Measurements from ENCODE around the gene SMG7. TPM values are rescaled to one million over a fixed set of nuclear protein-coding genes. Genes with fewer than 3 reads are reported as not detected.

Gene SMG7
- polyA plus RNA-seq, 1 experiment, result 35.1 TPM

- DNase-seq (ENCODE audit: low read depth, low spot score), result no peak
- no peaks in the 10 kb centered on the region for H3K27me3 ChIP-seq (ENCODE audit: control insufficient read depth, insufficient read depth, low read length)
- no peak overlapping the region for H3K27ac ChIP-seq (ENCODE audit: low read depth, low read length)
- H3K4me3 ChIP-seq (ENCODE audit: low read depth, low read length), result no peak overlapping the region
- ChIA-PET POLR2A (no interaction called here), CTCF (interaction anchor here (0.7 kb wide), 1 partner anchor 201 kb away, joined by 4 read pairs; no protein-coding TSS in a partner anchor)
- no peaks in the 10 kb centered on the region for H3K9me3 ChIP-seq (ENCODE audit: control insufficient read depth, insufficient read depth, low read length)
- no peak for TF ChIP-seq CTCF (IDR thresholded peaks at IDR 0.05; ENCODE audit: low read depth, low read length)
Observed at GRCh38 chr1:183477986-183478781, 5.9 kb downstream of the SMG7 start.

DNA sequence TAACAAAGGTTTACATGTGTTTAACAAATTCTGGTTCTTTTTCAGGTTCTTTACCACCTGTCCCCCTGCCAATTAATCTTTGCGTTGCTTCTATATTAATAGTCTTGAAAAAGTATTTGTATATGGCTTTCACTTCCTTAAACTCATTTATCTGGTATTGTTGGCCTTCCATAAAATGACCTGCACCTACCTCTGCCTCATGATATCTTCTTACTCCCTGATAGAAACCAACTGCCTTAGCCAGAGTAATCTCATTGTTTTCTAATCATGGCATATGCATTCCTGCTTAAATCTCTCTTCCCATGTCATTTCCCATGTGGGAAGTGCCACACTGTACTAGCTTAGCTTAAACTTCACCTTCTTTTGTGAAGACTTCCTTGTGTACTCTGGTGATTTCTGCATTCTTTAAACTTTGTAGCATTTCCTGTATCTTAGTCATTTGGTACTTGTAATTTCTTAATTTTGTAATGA is 8.7 kb downstream of the SMG7 start:
- POLR2A ChIA-PET, result no interaction called here
- CTCF ChIA-PET, result no interaction called here
- Histone ChIP-seq H3K27ac (ENCODE audit: low read depth, low read length) (no peak overlapping the region), H3K9me3 (ENCODE audit: control insufficient read depth, insufficient read depth, low read length) (no peaks in the 10 kb centered on the region), H3K4me3 (ENCODE audit: low read depth, low read length) (no peak overlapping the region), H3K27me3 (ENCODE audit: control insufficient read depth, insufficient read depth, low read length) (no peaks in the 10 kb centered on the region)
- TF ChIP-seq CTCF (IDR thresholded peaks at IDR 0.05; ENCODE audit: low read depth, low read length), result no peak
- no peak for DNase-seq (ENCODE audit: low read depth, low spot score)

GRCh38 chr1:183483224-183483623 is 10.9 kb downstream of the SMG7 start:
- no peaks in the 10 kb centered on the region for H3K27me3 ChIP-seq (ENCODE audit: control insufficient read depth, insufficient read depth, low read length)
- DNase-seq (ENCODE audit: low read depth, low spot score), result no peak
- CTCF ChIA-PET, result no interaction called here
- TF ChIP-seq CTCF (IDR thresholded peaks at IDR 0.05; ENCODE audit: low read depth, low read length), result no peak
- POLR2A ChIA-PET, result no interaction called here
- no peak overlapping the region for H3K4me3 ChIP-seq (ENCODE audit: low read depth, low read length)
- no peak overlapping the region for H3K27ac ChIP-seq (ENCODE audit: low read depth, low read length)
- H3K9me3 ChIP-seq (ENCODE audit: control insufficient read depth, insufficient read depth, low read length), result no peaks in the 10 kb centered on the region

GRCh38 chr1:183484254-183484653 is 12.0 kb downstream of the SMG7 start:
- DNase-seq (ENCODE audit: low read depth, low spot score), result no peak
- no peak overlapping the region for H3K27ac ChIP-seq (ENCODE audit: low read depth, low read length)
- H3K4me3 ChIP-seq (ENCODE audit: low read depth, low read length), result no peak overlapping the region
- no peaks in the 10 kb centered on the region for H3K9me3 ChIP-seq (ENCODE audit: control insufficient read depth, insufficient read depth, low read length)
- H3K27me3 ChIP-seq (ENCODE audit: control insufficient read depth, insufficient read depth, low read length), result no peaks in the 10 kb centered on the region
- ChIA-PET POLR2A (interaction anchor here (0.7 kb wide), 1 partner anchor 60 kb away, joined by 7 read pairs; no protein-coding TSS in a partner anchor), CTCF (interaction anchor here (0.6 kb wide), 1 partner anchor 608 kb away, joined by 3 read pairs; no protein-coding TSS in a partner anchor)
- peak; percentile 33; the same call in 1 of the 2 replicates for TF ChIP-seq CTCF (IDR thresholded peaks at IDR 0.05; ENCODE audit: low read depth, low read length)

- H3K9me3 ChIP-seq (ENCODE audit: control insufficient read depth, insufficient read depth, low read length), result no peaks in the 10 kb centered on the region
- H3K4me3 ChIP-seq (ENCODE audit: low read depth, low read length), result no peak overlapping the region
- no peak for TF ChIP-seq CTCF (IDR thresholded peaks at IDR 0.05; ENCODE audit: low read depth, low read length)
- H3K27ac ChIP-seq (ENCODE audit: low read depth, low read length), result no peak overlapping the region
- no peak for DNase-seq (ENCODE audit: low read depth, low spot score)
- POLR2A ChIA-PET, result interaction anchor here (0.7 kb wide), 1 partner anchor 60 kb away, joined by 7 read pairs; no protein-coding TSS in a partner anchor
- CTCF ChIA-PET, result interaction anchor here (0.6 to 1.3 kb wide), 2 partner anchors 522 to 608 kb away, joined by 3 to 4 read pairs; no protein-coding TSS in a partner anchor
- H3K27me3 ChIP-seq (ENCODE audit: control insufficient read depth, insufficient read depth, low read length), result no peaks in the 10 kb centered on the region
Observed at GRCh38 chr1:183484851-183485250, 12.6 kb downstream of the SMG7 start.
